IPS-18c (cell line): ENCODE results near the gene FHAD1.
A peak's percentile ranks its signal among the peaks of the same experiment; 100 is the strongest.
"Not testable (repeated sequence)": the region's sequence is repeated elsewhere in the genome, so short reads cannot be mapped to it uniquely, and the experiment has no call there.

Experiments used
- H3K4me3 ChIP-seq: 2 replicates; pipeline ENCODE4 v1.7.0; 2013; ENCODE audit warnings: low read depth, mild to moderate bottlenecking, low read length, moderate library complexity; ENCODE audit not compliant: insufficient read depth
- H3K9me3 ChIP-seq: one replicate; pipeline ENCODE4 v1.6.1; 2013; ENCODE audit warnings: mild to moderate bottlenecking, low read length, moderate library complexity; ENCODE audit not compliant: control insufficient read depth, insufficient read depth

Gene FHAD1

DNA sequence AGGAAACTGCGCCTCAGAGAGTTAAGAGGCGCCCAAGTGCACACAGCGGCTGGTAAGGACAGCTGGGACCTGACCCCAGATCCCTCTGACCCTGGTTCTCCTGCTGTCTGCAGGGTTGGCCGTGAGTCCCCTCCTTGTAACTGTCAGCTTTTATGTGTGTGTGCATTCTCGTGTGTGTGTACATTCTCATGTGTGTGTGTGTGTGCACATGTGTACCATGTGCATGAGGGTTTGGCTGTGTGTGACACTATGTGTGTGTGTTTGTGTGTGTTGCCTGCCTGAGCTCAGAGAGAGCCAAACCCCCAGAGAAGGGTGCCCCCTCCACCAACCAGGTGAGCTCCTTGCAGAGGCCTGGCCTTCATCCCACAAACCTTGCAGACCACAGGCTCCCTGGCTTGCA lies 136.8 kb downstream of the FHAD1 start:
- Histone ChIP-seq H3K4me3 (no peak overlapping the region), H3K9me3 (no peaks in the 10 kb centered on the region)

DNA sequence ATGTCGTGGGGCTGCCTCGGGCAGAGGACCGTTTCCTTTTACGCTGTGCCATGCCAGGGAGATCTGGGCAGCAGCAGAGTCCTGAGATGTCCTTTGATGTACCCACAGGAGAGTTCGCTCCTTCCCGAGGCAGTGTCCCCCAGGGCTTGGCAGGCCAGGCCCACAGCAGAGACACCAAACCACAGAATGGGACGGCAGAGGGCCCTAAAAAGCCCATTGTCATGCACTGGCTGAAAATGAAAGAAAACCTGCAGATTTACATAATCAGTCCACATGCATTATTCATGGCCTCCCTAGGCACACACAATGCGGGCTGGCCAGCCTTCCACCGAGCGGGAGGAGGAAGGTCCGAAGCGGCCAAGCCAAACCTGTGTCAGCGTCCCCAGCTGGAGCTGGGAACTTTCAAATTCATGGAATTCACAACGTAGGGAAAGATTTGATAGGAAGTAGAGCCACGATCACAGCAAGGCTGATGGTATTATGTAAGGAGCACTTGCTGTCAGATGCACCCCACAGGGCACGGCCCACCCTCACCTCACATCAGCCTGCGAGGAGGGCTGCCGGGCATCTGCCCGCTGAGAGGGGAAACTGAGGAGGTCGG lies 137.4 kb downstream of the FHAD1 start:
- no peaks in the 10 kb centered on the region for H3K9me3 ChIP-seq
- H3K4me3 ChIP-seq: peak overlapping the region; percentile 16; the same call in 1 of the 2 replicates

GRCh38 chr1:15385420-15385819 lies 138.4 kb downstream of the FHAD1 start:
- no peaks in the 10 kb centered on the region for H3K9me3 ChIP-seq

DNA sequence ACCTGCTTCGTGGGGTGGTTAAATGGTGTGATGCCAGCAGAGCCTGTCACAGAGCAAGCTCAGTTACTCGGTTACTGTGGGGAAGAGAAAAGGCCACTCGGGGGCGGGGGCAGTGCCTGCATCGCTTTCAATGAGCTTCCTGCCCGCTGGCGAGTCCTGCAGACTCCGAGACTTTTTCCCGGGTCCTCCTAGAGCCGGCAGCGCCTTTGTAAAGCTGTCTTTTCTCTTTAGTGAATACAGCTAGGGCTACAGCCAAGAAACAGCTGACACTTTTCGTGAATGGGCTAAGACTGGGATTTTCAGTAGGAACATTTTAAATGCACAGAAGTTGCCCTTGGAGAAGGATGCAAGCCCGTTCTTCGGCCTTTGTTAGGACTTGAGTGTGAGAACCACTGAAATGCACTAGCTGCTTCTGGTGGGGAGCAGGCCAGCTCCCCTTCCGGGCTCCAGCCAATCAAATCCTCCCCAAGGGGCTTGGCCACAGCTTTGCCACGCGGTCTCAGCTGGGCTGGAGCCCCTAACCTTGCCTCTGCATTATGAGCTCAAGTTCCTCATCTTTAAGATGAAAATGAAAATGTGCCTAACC lies 139.2 kb downstream of the FHAD1 start:
- Histone ChIP-seq H3K9me3 (no peaks in the 10 kb centered on the region), H3K4me3 (no peak overlapping the region)

More at GRCh38 chr1:15385420-15385819, 138.4 kb downstream of the FHAD1 start:
- no peak overlapping the region for H3K4me3 ChIP-seq

DNA sequence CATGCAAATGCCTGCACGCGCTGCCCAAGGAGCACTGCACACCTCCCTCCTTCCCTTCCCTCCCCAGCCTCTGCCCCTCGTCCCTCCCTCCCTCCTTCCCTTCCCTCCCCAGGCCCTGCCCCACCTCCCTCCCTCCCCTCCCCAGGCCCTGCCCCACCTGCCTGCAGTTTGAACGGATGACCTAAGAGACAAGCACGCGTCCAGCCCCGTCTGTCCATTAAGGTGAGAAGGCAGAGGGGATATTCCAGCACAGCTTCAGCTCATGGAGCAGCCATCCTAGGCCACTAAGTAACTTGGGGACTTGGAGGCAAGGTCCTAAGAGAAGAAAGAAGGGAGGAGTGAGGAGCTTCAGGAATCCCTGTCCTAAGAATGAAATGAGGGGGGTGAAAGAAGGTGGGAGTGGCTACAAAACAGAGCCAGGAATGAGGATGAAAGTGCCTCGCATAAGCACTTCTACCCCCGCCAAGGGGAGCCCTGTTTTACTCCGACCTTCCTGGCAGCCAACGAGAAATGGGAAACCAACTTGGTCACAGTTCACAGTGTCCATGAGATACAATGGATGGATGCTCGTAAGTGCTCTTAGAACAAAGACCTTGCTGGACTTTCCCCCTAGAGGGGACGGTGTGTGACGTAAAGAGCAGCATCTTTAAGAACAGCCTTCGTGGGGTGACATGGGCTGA lies 141.3 kb downstream of the FHAD1 start:
- Histone ChIP-seq H3K4me3 (no peak overlapping the region), H3K9me3 (peaks cover 2% of the 10 kb centered on the region)

DNA sequence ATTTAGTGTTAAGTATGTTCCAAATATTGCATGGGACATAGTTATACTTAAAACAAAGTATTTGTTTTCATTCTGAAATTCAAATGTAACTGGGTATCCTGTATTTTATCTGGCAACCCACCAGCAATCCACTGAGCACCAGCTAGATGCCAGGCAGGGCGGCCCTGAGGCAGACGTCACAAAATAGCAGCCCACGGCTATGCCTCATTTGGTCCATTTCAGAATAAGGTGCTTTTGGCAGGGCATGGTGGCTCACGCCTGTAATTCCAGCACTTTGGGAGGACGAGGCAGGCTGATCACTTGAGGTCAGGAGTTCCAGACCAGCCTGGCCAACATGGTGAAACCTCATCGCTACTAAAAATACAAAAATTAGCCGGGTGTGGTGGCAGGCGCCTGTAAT lies 142.8 kb downstream of the FHAD1 start:
- H3K4me3 ChIP-seq, H3K9me3 ChIP-seq: not testable (repeated sequence)

DNA sequence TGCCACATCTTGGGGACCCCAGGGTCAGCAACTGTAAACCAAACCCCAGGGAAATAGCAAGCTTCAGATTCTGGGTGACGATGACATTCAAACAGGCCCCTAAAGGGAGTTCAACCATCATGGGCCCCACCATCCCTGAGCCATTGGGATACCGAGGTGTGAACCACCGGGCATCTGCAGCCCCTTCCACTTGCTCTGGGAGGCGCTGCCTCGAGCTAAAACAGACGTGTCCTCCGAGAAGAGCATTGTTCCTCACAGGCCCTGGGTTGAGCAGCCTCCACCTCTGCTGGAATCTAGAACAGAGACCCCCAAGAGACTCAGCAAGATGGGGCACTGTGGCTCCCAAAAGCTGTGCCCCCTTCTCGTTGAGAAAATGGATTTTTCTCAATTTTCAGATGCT lies 143.6 kb downstream of the FHAD1 start:
- Histone ChIP-seq H3K4me3 (no peak overlapping the region), H3K9me3 (peaks cover 2% of the 10 kb centered on the region)

- H3K4me3 ChIP-seq: no peak overlapping the region
- peaks cover 2% of the 10 kb centered on the region for H3K9me3 ChIP-seq
These were observed 144.3 kb downstream of the FHAD1 start for GRCh38 chr1:15391366-15391765.

GRCh38 chr1:15393475-15394257 lies 146.6 kb downstream of the FHAD1 start:
- peaks cover 4% of the 10 kb centered on the region for H3K9me3 ChIP-seq
- H3K4me3 ChIP-seq: no peak overlapping the region

DNA sequence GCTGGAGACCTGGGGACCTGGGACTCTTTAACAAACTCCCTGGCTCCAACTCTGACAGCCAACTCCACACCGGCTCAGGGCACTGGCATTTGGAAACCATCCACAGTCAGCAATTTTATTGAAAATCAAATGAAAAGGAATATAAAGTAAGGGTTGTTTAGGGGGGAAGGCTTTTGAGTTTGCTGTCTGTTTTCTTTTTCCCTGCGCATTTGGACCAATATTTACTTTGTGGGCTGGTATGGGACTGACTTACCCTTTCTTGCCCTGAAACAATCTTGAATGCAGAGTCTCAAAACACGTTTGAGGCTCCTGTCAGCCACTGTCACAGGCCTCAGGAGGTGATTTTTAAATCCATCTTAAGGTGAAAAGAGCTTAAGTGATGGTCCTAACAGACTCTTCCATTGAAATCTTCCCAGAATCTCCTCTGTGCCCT lies 147.3 kb downstream of the FHAD1 start:
- Histone ChIP-seq H3K4me3 (no peak overlapping the region), H3K9me3 (peaks cover 4% of the 10 kb centered on the region)

DNA sequence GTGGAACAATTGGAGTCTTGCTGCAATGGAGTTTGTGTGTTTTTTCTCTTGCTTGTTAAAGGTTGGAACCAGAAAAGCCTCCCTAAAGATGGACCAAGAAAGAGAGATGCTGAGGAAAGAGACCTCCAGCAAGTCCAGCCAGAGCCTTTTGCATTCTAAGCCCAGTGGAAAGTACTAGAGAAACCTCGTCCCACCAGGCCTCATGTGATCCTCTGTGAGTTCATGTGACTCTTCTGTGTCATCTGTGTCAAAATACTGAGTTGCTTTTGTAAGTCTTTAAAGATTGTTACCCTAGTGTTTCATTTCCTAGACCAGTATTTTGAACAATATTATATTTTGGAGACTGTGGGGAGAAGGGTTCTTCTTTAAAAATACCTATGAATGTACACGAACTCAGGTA lies 150.2 kb downstream of the FHAD1 start:
- H3K4me3 ChIP-seq: no peak overlapping the region
- H3K9me3 ChIP-seq: peaks cover 7% of the 10 kb centered on the region

DNA sequence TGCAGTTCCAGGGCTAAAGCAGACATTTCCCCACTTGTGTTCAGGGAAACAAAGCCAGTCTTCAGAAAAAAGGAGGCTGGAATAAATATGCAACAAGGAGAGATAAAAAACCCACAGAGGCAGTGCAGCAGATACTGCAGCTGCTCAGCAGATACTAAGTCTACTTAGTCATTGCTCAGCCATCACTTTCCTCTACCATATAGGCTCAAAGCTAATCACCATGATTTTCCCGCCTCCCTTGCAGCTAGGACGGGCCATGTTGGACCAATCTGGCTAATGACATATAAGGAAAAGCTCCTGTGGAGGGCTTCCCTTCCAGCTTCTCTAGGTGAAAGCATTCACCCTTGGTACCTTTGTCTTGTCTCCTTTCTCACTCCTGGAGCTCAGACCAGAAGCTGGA lies 152.7 kb downstream of the FHAD1 start:
- H3K4me3 ChIP-seq: no peak overlapping the region
- peaks cover 5% of the 10 kb centered on the region for H3K9me3 ChIP-seq

GRCh38 chr1:15400627-15401026 lies 153.6 kb downstream of the FHAD1 start:
- Histone ChIP-seq H3K4me3 (no peak overlapping the region), H3K9me3 (peaks cover 5% of the 10 kb centered on the region)

DNA sequence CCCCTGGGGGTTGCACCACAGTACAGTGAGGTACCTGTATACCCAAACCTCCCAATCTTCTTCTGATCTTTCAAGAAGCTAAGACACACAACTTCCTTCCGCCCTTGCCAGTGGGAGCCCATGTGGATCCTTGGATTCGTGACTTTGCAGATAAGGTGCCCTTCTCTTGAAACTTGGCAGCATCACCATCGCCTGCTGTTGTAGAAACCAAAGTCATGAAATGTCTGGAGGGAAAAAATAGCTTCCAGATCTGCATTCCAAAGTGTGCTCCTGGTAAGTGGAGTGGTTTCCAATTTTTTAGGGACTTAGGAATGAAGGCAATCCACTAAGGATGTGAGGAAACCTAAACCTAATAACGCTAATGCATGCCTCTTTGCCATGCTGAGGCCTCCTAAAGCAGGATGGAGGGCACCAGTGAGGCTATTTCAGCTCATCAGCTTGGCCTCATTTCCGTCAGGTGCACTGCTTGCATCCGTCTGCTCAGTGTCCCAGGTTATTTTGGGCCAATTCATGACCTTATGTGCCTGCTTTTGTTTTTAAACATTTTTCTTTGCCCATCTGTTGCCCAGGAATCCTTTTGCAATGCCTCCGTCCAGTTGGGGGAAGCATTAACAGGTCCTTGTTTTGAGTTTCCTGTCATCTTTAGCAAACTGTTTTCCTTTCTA lies 154.5 kb downstream of the FHAD1 start:
- no peak overlapping the region for H3K4me3 ChIP-seq

GRCh38 chr1:15402809-15403450 lies 155.9 kb downstream of the FHAD1 start:
- Histone ChIP-seq H3K9me3 (peaks cover 3% of the 10 kb centered on the region), H3K4me3 (no peak overlapping the region)

More for the DNA sequence above, 154.5 kb downstream of the FHAD1 start:
- peaks cover 5% of the 10 kb centered on the region for H3K9me3 ChIP-seq

GRCh38 chr1:15403962-15404580 lies 157.0 kb downstream of the FHAD1 start:
- H3K9me3 ChIP-seq: peaks cover 3% of the 10 kb centered on the region

More at GRCh38 chr1:15403962-15404580, 157.0 kb downstream of the FHAD1 start:
- no peak overlapping the region for H3K4me3 ChIP-seq
